CD4-positive, alpha-beta T cell treated with Interleukin-12 subunit alpha and Interleukin-12 subunit beta, for 1 hour (primary cell): ENCODE measurements around the gene ZC3H10.
"Not testable (repeated sequence)": the region's sequence is repeated elsewhere in the genome, so short reads cannot be mapped to it uniquely, and the experiment has no call there.

Source experiments
- DNase-seq: peaks from one replicate; pipeline ENCODE4 v3.0.0-alpha.2; 2020

The ZC3H10 gene

DNA sequence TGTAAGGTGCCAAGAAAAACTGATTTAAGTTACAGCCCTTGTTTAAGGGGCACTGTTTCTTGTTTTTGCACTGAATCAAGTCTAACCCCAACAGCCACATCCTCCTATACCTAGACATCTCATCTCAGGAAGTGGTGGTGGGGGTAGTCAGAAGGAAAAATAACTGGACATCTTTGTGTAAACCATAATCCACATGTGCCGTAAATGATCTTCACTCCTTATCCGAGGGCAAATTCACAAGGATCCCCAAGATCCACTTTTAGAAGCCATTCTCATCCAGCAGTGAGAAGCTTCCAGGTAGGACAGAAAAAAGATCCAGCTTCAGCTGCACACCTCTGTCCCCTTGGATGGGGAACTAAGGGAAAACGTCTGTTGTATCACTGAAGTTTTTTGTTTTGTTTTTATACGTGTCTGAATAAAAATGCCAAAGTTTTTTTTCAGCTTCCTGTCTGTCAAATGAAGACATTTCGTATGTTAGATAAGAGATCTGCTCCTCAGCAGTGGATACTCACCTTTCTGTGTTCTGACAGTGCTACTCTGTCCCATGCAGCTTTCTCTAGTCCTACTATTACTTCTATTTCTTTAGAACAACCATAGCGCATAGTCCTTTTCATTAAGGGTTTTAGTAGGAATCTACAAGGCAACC, 14.9 kb upstream of the ZC3H10 start:
- DNase-seq = peak; percentile 55

DNA sequence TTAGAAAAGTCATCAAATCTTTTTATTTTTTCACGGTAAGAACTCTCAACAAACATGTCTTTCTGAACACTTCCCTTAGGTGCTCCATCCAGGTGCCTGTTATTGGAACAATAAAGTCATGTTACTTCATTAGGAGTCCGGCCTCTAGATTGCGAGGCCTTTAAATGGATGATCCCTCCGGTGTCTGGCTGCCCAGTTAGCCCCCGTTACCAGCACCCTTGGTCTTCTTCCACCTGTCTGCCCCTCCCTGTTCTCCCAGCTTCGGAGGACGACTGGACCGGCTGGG, 14.3 kb upstream of the ZC3H10 start:
- DNase-seq = no peak

GRCh38 chr12:56104109-56104814, 13.8 kb upstream of the ZC3H10 start, which contains the start of gene PA2G4:
PA2G4 (plus strand) TSS chr12:56104559; CDS start chr12:56104738, 179 bp downstream.
- DNase-seq = peak; percentile 98

DNA sequence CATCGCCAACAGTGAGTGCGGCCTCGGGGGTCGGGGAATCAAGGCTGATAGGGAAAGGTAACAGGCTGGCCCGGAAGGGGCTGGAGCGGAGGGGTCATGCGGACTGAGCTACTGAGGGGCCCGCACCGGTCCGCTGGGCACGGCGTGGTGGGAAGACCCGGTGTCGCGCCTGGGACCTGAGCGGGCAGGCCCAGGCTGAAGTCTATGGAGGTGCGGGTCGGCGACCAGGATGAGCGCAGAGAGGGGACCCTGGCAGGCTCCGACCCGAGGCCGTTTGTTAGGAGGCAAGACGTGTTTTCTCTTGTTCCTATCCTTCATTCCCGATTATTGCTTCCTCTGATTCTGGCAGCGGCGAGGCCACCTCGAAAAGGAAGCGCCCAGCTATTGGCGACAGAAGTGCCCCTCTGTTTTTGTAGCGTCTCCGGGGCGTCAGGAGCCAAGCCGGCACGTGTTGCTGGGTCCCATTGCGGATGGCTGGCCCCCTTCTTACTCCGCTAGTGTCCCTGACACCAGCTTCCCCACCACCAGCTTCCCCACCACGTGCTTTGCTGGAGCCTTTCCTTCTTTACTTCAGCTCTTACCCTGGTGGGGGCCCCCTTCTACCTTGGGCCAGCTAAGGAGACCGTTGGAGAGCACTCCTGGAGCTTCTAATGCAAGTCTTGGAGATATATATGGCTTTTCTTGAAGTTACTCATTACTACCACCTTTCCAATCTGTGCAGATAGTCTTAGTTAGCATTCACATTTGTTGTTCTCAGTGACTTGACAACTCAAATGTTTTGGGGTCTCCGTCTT, 13.1 kb upstream of the ZC3H10 start:
- peak; percentile 14 for DNase-seq

- no peak for DNase-seq
Measured at GRCh38 chr12:56105609-56105902, 12.5 kb upstream of the ZC3H10 start.

GRCh38 chr12:56107242-56107641, 10.8 kb upstream of the ZC3H10 start:
- DNase-seq = no peak

- no peak for DNase-seq
Measured at GRCh38 chr12:56110571-56110970, 7.5 kb upstream of the ZC3H10 start.

GRCh38 chr12:56114084-56114483, 4.0 kb upstream of the ZC3H10 start:
- DNase-seq = no peak

DNA sequence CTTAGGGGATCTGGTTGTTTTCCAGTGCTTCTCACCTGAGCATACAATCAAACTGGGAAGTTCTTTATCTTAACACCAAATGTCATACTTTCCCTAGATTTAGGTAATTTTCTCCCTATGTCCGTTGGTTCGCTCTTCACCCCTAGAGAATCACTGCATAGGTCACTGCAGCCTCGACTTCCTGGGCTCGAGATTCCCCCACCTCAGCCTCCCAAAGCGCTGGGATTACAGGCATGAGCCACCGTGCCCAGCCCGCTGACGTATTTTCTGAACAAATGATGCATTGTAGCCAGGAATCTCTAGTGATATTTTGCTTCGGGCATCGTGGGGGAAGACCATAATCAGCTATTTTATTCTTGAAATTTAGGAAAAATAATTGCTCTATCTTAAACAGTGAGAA, 2.7 kb upstream of the ZC3H10 start:
- DNase-seq = no peak

DNA sequence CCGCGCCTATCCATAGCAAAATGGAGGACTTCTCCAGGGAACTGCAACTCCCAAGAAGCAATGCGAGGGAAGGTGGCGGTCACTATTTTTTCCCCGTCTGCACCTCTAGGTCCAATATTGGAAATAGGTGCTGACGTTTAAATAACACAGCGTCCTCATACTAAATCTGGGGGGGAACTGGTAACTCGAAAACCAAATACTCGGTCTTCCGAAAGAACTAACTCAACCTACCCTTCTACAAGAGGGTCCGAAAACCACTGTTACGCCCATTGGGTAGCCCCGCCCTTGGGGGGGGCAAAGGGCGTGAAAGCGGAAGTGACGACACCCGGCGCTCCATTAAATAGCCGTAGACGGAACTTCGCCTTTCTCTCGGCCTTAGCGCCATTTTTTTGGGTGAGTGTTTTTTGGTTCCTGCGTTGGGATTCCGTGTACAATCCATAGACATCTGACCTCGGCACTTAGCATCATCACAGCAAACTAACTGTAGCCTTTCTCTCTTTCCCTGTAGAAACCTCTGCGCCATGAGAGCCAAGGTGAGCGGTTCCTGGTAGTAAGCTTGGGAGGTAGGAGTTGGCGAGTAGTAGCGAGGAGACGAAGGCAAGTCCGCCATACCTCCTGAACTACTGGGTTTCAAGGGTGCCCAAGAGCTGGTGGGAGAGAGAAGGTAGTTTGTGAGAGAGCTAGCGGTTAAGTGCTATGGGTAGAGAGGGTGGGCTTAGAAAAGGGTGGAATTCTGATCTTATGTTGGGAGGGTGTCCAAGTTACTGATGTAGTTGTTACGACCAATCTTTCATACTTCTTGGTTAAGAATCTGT, 1.6 kb upstream of the ZC3H10 start, which contains the start of gene RPL41:
RPL41 (plus strand) TSS at position 367 of the 815 bp plus-strand sequence.
- peak; percentile 95 for DNase-seq

- not testable (repeated sequence) for DNase-seq
Measured at GRCh38 chr12:56117082-56117706, 872 bp upstream of the ZC3H10 start.

DNA sequence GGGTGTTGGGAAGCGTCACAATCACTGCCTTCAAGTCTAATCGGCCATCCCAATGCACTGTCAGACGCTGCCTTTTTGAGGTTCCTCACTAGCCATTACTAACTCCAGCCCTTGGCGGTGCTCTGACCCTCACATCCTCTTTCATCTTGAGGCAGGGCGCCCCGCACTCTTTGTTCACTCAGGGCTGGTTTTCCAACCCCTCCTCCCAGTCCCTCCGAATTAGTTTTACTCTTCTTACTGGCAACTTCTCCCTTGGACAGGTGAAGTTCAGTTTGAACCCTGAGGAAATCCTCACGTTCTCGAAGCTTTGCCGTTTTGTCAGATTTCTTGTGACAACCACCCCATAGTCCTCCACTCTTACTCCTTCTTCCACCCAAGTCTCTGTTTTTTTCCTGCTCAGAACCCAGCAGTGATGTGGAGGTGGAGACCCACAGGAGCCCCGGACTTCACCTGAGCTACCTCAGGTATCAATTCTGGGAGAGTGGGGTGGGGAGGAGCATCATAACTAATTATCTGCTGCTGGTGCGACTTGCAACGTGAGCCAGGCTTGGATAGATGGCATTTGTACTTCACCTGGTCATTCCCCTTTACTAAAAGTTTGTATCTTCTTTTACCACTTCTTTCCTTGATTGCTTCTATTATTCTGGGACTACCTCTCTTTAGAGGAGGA, 757 bp downstream of the ZC3H10 start:
- no peak for DNase-seq

DNA sequence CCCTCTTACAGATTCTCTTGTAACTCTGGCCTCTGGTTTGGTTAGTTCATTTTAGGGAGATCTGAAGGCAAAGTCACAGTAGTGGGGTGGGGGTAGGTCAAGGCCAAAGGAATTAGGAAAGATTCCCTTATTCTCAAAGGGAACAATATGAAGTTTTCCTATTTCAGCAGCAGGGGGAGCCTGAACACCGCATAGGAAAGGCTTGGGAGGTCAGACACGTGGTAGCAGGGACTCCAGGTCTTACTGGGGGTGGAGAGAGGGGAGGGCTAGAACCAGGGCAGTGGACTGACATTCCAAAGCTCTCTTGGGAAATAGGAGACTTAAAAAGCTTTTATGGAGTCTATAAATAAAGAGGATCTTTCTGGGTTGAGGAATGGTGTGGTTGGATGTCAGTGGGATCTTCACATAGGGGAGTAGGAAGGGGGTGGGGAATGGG, 1.3 kb downstream of the ZC3H10 start:
- peak; percentile 74 for DNase-seq

DNA sequence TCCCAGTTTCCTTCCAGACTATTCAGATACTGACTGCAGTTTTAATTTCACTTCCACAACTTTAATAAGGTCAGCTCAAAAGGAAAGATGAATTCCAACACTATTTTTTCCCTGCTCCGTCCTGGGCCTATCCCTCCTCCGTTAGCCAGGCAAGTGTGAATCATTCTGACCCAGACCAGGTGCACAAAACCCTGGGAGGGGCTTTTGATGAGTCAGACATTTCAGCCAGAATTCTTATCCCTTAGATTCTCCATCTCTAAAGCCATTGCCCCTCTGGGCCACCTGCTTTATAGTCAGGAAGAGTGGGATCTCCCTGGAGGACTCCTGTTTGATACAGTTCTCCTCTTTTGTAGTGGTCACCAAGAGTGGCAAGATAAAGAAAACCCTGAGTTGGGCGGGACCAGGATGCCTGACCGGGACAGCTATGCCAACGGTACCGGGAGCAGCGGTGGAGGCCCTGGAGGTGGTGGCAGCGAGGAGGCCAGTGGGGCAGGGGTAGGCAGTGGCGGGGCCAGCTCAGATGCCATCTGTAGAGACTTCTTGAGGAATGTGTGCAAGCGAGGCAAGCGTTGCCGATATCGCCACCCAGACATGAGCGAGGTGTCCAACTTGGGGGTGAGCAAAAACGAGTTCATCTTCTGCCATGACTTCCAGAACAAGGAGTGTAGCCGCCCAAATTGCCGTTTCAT, 2.2 kb downstream of the ZC3H10 start:
- DNase-seq = no peak

- no peak for DNase-seq
Measured at GRCh38 chr12:56121204-56121870, 3.3 kb downstream of the ZC3H10 start.

DNA sequence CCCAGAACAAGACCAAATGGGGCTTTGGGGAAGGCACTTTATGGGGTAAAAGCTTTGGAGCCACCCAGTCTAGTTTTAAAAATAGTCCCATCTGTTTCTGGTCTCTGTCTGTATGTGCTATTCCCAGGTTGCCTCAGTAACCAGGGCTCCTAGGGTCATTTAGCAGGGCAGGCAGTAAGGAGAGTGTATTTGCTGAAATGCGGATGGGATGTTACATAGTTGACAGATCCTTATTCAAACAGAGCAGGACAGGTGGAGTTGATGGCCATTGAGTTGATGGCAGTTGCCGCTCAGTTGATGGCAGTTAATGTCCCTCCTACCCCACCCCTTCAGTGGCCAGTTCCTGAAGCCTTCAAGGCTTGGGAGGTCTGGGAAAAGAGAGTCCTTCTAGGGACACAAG, 4.6 kb downstream of the ZC3H10 start:
- no peak for DNase-seq

GRCh38 chr12:56124133-56124532, 6.1 kb downstream of the ZC3H10 start:
- no peak for DNase-seq

DNA sequence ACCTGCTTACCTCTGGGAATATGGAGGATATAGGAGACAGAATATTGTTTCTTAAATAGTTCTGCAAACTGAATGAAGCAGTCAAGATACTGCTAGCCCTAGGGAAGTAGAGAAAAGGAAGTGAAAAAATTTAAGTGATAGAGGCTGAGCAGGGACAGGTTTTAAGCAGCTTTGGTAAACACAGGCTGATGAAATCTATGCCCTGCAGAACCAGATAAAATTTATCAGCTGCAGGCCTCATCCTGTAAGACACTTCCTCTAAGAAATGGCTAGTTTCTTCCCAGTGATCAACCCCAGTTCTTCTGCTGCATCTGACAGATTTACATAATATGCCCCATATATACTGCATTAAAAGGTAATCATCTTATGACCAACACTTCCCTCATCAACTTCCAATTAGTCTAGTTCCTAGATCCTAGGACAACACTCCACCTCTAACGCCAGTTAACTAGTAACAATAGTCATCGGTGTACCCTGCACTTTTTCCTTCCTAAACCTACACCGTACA, 8.7 kb downstream of the ZC3H10 start:
- DNase-seq = no peak

DNA sequence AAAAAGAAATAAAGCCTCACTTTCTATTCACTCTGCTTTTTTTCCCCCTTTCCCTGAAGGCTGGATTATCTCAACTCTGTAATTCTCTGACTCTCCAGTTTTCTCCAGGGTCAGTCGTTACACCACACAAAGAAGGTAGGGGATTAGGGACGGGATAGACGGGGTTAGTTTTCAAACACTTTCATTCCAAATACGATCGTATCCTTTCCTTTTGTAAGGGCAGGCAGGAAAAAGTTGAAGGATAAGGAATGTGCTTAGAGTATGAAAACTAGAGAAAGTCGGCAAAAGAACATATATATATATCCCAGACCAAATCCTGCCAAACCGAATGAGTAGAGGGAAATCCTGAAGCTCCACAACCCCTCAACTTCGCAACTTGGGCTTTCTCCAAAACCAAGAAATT, 9.4 kb downstream of the ZC3H10 start:
- DNase-seq = no peak

DNA sequence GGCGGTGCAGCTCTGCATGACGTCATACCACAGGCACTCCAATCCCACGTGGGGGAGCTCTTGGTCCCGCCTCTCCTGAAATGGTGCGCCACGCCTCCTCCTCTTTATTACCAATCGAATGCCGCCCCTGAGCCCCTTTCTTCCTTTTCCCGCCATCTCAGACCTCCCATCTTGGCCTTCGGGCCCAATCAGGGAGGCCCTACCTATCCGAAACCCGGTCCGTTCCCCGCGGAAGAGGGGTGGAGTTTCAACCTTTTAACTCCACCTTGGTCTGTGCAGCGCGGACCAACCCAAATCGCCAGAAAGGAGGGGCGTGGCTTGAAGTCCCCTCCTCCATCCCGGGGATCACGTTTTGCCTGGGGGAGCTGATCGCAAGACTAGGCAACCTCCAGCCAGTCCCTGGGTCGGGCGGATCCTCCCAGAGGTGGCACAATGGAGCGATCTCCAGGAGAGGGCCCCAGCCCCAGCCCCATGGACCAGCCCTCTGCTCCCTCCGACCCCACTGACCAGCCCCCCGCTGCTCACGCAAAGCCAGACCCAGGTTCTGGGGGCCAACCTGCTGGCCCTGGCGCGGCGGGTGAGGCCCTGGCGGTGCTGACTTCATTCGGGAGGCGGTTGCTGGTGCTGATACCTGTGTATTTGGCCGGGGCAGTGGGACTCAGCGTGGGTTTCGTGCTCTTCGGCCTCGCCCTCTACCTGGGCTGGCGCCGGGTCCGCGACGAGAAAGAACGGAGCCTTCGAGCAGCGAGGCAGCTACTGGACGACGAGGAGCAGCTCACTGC, 10.0 kb downstream of the ZC3H10 start, which contains the start of gene ESYT1:
ESYT1 (plus strand) TSS at position 380 of the 782 bp plus-strand sequence; CDS start at position 433, 53 bp downstream.
- DNase-seq = peak; percentile 99
